Chondrocyte (in vitro differentiated cells): ENCODE results near the gene DHCR24. TPM values are rescaled to one million over a fixed set of nuclear protein-coding genes. Genes with fewer than 3 reads are reported as not detected.
A peak's percentile ranks its signal among the peaks of the same experiment; 100 is the strongest.

Experiments
- DNase-seq: peaks from one replicate; pipeline ENCODE4 v3.0.0; 2021; ENCODE audit warnings: mixed read lengths, low spot score
- H3K27ac Mint-ChIP-seq: one replicate; pipeline ENCODE4 v1.8.0; 2021; ENCODE audit warnings: mild to moderate bottlenecking, moderate library complexity, mixed read lengths; ENCODE audit not compliant: unreplicated experiment
- H3K27me3 Mint-ChIP-seq: 2 replicates; pipeline ENCODE4 v1.8.0; 2021; ENCODE audit warnings: low read depth, mixed read lengths
- H3K36me3 Mint-ChIP-seq: 2 replicates; pipeline ENCODE4 v1.8.0; 2021; ENCODE audit warnings: low read depth, mixed read lengths
- H3K4me1 Mint-ChIP-seq: 2 replicates; pipeline ENCODE4 v1.8.0; 2021; ENCODE audit warnings: low read depth, mild to moderate bottlenecking, mixed read lengths
- H3K4me3 Mint-ChIP-seq: one replicate; pipeline ENCODE4 v1.8.0; 2021; ENCODE audit warnings: mild to moderate bottlenecking, moderate library complexity, mixed read lengths; ENCODE audit not compliant: unreplicated experiment
- H3K9me3 Mint-ChIP-seq: 2 replicates; pipeline ENCODE4 v1.8.0; 2021; ENCODE audit warnings: low read depth, mixed read lengths
- CTCF ChIP-seq: fragments of 200-600 bp; sonication (generic); IDR thresholded peaks from 2 replicates; pipeline ENCODE4 v1.5.0; 2021; ENCODE audit warnings: antibody characterized with exemption, mild to moderate bottlenecking, moderate library complexity
- total RNA-seq: library from RNA; stranded (reverse); gene quantifications from 3 replicates; pipeline ENCODE4 v1.2.1, GENCODE V29; 2021

The DHCR24 gene
- total RNA-seq, 1 donor from 2014 or later: 129 TPM

GRCh38 chr1:54825696-54826095 lies 61.3 kb downstream of the DHCR24 start:
- Mint-ChIP-seq H3K27me3 (peaks cover 22% of the 10 kb centered on the region), H3K27ac (no peak overlapping the region), H3K9me3 (peaks cover 47% of the 10 kb centered on the region), H3K4me3 (no peak overlapping the region), H3K4me1 (no peaks in the 10 kb centered on the region), H3K36me3 (peaks cover 10% of the 10 kb centered on the region)
- TF ChIP-seq CTCF: no peak
- peak; percentile 65 for DNase-seq

DNA sequence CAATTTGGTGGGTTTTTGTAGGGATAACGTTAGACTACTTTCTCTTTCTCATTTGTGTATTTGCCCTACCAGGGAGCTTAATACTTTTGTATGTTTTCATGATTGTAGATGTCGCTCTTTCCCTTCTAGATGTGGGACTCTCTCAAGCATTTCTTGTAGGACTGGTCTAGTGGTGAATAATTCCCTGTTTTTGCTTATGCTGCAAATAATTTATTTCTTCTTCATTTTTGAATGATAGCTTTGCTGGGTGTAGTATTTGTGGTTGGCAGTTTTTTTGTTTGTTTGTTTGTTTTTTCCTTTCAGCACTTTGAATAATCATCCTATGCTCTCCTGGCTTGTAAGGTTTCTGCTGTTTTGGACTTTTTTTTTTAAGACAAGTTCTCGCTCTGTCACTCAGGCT lies 63.3 kb downstream of the DHCR24 start:
- H3K27ac Mint-ChIP-seq: no peak overlapping the region
- peaks cover 10% of the 10 kb centered on the region for H3K36me3 Mint-ChIP-seq
- no peak for DNase-seq
- H3K4me3 Mint-ChIP-seq: no peak overlapping the region
- H3K27me3 Mint-ChIP-seq: peaks cover 27% of the 10 kb centered on the region
- no peaks in the 10 kb centered on the region for H3K4me1 Mint-ChIP-seq
- peaks cover 38% of the 10 kb centered on the region for H3K9me3 Mint-ChIP-seq
- no peak for TF ChIP-seq CTCF

GRCh38 chr1:54819733-54820132 lies 67.3 kb downstream of the DHCR24 start:
- H3K4me1 Mint-ChIP-seq: no peaks in the 10 kb centered on the region
- no peak for DNase-seq
- no peak overlapping the region for H3K27ac Mint-ChIP-seq
- H3K4me3 Mint-ChIP-seq: no peak overlapping the region
- peaks cover 29% of the 10 kb centered on the region for H3K9me3 Mint-ChIP-seq
- peaks cover 32% of the 10 kb centered on the region for H3K27me3 Mint-ChIP-seq
- peaks cover 10% of the 10 kb centered on the region for H3K36me3 Mint-ChIP-seq
- TF ChIP-seq CTCF: no peak

DNA sequence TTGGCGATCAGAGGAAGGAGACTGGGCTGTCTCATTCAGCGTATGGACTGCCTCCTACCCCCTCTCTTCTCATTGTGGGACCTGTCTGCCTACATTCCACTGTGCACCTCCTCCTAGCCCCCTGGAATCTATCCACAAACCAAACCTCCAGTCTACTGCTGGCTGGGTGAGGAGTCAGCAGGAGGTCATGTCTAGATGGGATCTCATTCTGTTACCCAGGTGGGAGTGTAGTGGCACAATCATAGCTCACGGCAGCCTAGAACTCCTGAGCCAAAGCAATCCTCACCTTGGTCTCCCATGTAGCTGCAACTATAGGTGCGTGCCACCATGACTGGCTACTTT lies 67.8 kb downstream of the DHCR24 start:
- no peak for TF ChIP-seq CTCF
- Mint-ChIP-seq H3K27ac (no peak overlapping the region), H3K27me3 (peaks cover 32% of the 10 kb centered on the region), H3K4me3 (no peak overlapping the region), H3K4me1 (no peaks in the 10 kb centered on the region), H3K36me3 (peaks cover 10% of the 10 kb centered on the region), H3K9me3 (peaks cover 24% of the 10 kb centered on the region)
- no peak for DNase-seq

DNA sequence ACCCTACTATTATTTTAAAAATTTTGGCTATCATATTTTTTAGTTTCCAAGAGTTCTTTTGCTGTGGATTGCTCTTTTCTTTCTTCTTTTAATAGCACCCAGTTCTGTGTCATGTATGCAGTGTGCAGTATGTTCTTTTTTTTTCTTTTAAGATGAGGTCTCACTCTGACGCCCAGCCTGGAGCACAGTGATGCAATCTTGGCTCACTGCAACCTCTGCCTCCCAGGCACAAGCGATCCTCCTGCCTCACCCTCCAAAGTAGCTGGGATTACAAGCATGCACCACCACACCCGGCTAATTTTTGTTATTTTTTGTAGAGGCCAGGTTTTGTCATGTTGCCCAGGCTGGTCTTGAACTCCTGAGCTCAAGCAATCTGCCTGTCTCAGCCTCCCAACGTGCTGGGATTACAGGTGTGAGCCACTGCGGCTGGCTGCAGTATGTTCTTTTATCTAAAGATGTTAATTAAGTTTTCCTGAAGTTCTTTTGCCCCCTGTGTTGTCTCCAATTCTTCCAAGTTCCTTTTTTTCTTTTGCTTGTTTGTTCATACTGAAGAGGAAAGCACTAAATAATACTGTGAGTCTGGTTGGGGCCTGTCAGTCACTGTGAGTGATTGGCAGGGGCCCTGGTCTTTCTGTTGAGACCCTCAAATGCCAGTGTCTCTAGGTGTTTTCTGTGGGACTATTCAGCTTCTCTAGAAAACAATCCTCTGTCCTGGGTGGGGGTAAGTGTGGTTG lies 68.4 kb downstream of the DHCR24 start:
- DNase-seq: peak; percentile 9
- TF ChIP-seq CTCF: no peak
- Mint-ChIP-seq H3K27me3 (peaks cover 29% of the 10 kb centered on the region), H3K4me3 (no peak overlapping the region), H3K4me1 (no peaks in the 10 kb centered on the region), H3K27ac (no peak overlapping the region), H3K36me3 (peaks cover 7% of the 10 kb centered on the region), H3K9me3 (peaks cover 21% of the 10 kb centered on the region)
